Upper lobe of right lung (tissue), 1 donor: ENCODE measurements around the gene STX12. TPM values are rescaled to one million over a fixed set of nuclear protein-coding genes. Genes with fewer than 3 reads are reported as not detected.

ENCODE experiments used
- ATAC-seq: fragments of 200-7000 bp; cut with Tn5 transposase; one replicate; pipeline ENCODE4 v1.9.1; 2020; ENCODE audit warnings: mild to moderate bottlenecking, moderate library complexity
- DNase-seq: peaks from one replicate; pipeline ENCODE4 v3.0.0-alpha.2; 2020
- H3K27ac ChIP-seq: fragments of 200-600 bp; one replicate; pipeline ENCODE4 v1.8.0; 2022
- H3K27me3 ChIP-seq: fragments of 200-600 bp; one replicate; pipeline ENCODE4 v1.8.0; 2022; ENCODE audit warnings: mild to moderate bottlenecking
- H3K36me3 ChIP-seq: fragments of 200-600 bp; one replicate; pipeline ENCODE4 v1.8.0; 2022
- H3K4me1 ChIP-seq: fragments of 200-600 bp; one replicate; pipeline ENCODE4 v1.8.0; 2022
- H3K4me3 ChIP-seq: fragments of 200-600 bp; one replicate; pipeline ENCODE4 v1.8.0; 2022; ENCODE audit warnings: mild to moderate bottlenecking
- H3K9me3 ChIP-seq: fragments of 200-600 bp; one replicate; pipeline ENCODE4 v1.8.0; 2022
- intact Hi-C: fragments of 100-400 bp; cut with DNase I; formaldehyde crosslinking; loops from one replicate; pipeline ENCODE4 v1.11.0; 2022
- total RNA-seq: library from RNA; stranded (reverse); fragmentation: NEBNext Ultra II Directional; extraction: Animal tissue kit (Norgen Biotek cat#: 25700); gene quantifications from one replicate; pipeline ENCODE4 v1.2.1, GENCODE V29; 2021
- TF ChIP-seq, protein P1 (sequence below): fragments of 200-600 bp; IDR thresholded peaks from one replicate; pipeline ENCODE4 v1.8.0; 2022; ENCODE audit warnings: antibody characterized with exemption
- donor health status: DM: no; HTN: yes; CAD: no; lungs with severe emphysema.

Gene STX12
- total RNA-seq, 1 donor from 2014 or later: 95.6 TPM

DNA sequence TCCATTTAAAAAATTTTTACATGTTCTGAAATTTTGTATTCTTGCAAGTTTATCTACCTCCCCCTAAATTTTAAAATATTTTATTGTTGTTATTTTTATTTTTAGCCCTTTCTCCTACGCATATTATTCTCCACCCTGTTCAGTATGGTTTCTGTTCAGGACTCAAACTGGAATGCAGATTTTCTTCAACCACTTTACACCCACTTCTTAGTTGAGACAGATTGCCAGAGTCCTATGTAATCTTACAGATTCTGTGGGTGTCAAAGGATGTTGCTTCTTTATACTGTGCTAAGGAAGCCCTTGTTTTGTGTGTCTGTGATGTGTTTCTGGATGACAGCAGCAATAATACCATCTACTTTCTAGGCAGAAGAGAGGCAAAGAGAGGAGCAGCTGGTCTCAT, 36.9 kb downstream of the STX12 start:
- Histone ChIP-seq H3K4me1 (no peaks in the 10 kb centered on the region), H3K36me3 (peaks cover 74% of the 10 kb centered on the region), H3K4me3 (no peak overlapping the region), H3K9me3 (no peaks in the 10 kb centered on the region), H3K27me3 (no peaks in the 10 kb centered on the region), H3K27ac (no peak overlapping the region)
- intact Hi-C loops: no loop called here
- TF ChIP-seq, protein P1, sequence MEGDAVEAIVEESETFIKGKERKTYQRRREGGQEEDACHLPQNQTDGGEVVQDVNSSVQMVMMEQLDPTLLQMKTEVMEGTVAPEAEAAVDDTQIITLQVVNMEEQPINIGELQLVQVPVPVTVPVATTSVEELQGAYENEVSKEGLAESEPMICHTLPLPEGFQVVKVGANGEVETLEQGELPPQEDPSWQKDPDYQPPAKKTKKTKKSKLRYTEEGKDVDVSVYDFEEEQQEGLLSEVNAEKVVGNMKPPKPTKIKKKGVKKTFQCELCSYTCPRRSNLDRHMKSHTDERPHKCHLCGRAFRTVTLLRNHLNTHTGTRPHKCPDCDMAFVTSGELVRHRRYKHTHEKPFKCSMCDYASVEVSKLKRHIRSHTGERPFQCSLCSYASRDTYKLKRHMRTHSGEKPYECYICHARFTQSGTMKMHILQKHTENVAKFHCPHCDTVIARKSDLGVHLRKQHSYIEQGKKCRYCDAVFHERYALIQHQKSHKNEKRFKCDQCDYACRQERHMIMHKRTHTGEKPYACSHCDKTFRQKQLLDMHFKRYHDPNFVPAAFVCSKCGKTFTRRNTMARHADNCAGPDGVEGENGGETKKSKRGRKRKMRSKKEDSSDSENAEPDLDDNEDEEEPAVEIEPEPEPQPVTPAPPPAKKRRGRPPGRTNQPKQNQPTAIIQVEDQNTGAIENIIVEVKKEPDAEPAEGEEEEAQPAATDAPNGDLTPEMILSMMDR: no peak
- DNase-seq: no peak
- ATAC-seq: no peak

DNA sequence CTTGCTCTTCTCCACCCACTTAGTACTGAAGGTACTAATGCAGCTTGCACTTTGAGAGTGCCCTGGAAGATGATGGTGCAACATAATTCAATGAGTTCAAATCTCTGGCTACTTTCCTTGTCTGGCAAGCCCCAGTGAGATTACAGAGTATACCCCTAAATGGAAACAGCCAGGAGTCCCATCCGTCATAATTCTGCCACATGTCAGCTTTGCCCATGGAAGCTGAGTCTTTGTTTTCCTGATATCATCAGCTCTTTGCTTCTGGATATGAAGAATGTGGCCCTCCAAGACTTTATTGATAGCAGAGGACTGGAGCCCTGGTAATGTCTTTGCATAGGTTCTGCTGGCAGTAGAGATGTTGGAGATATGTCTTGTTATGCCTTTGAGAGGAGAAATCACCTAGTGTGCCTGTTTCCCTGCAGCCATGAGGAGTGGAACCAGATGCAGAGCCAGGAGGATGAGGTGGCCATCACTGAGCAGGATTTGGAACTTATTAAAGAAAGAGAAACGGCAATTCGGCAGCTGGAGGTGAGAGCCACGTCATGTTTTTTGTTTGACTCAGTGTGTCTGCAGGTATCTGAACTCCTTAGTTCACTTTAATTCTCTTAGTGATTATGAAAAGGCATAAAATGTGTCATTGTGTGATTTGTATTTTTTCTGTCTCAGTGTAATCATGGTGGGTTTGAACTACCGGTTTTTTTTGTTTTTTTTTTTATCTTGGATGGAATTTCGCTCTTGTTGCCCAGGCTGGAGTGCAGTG, 38.9 kb downstream of the STX12 start:
- TF ChIP-seq, protein P1: no peak
- Histone ChIP-seq H3K9me3 (no peaks in the 10 kb centered on the region), H3K27ac (no peak overlapping the region), H3K36me3 (peaks cover 69% of the 10 kb centered on the region), H3K27me3 (no peaks in the 10 kb centered on the region), H3K4me1 (no peaks in the 10 kb centered on the region), H3K4me3 (no peak overlapping the region)
- intact Hi-C loops: no loop called here
- no peak for DNase-seq
- no peak for ATAC-seq

DNA sequence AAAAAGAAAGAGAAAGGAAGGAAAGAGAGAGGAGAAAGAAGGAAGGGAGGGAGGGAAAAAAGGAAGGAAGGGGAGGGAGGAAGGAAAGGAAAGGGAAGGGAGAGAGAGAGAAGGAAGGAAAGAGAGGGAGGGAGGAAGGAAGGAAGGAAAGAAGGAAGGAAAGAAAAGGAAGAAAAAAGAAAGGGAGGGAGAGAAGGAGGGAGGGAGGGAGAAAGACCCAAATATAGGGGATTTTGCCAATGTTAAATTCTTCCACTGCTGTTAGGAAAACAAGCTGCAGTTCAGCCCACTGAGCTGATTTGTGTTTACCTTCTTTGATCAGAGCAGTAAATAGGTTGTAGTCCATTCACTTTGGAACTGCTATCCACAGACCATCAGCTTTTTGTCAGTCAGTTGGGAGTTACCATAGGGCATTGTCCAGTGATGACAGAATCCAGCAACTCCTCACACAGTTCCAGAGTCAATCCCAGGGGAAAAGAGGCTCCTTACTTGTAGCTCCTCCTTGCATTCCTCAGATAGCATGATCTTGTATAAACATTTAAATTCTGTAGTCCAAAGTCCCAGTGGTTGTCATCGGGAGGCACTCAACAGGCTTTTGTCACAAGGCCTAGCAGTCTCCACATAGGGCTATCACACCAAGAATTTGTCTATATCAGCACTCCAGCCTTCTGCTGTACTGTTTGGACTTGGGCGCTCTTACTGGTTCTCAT, 44.1 kb downstream of the STX12 start:
- Histone ChIP-seq H3K27me3 (no peaks in the 10 kb centered on the region), H3K4me3 (no peak overlapping the region), H3K9me3 (no peaks in the 10 kb centered on the region), H3K27ac (peak overlapping the region; percentile 11), H3K36me3 (peaks cover 88% of the 10 kb centered on the region), H3K4me1 (no peaks in the 10 kb centered on the region)
- intact Hi-C loops: no loop called here
- TF ChIP-seq, protein P1: no peak
- peak; percentile 79 for ATAC-seq
- no peak for DNase-seq

DNA sequence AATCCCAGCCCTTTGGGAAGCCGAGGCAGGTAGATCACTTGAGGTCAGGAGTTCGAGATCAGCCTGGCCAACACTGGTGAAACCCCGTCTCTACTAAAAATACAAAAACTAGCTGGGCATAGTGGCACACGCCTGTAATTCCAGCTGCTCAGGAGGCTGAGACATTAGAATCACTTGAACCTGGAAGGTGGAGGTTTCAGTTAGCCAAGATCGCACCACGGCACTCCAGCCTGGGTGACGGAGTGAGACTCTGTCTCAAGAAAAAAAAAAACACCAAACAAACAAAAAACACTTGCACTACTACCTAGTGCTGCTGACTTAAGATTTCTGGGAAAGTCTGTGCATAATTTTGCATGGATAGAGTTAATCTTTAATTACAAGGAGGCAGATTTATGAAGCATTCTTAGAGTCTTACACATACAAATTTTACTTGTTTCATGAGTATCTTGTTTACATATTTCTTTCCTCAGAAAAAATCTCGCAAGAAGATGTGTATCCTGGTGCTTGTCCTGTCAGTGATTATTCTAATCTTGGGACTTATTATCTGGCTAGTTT, 48.8 kb downstream of the STX12 start:
- Histone ChIP-seq H3K27ac (no peak overlapping the region), H3K9me3 (no peaks in the 10 kb centered on the region), H3K4me3 (no peak overlapping the region), H3K36me3 (peaks cover 79% of the 10 kb centered on the region), H3K4me1 (no peaks in the 10 kb centered on the region), H3K27me3 (no peaks in the 10 kb centered on the region)
- DNase-seq: no peak
- TF ChIP-seq, protein P1: no peak
- ATAC-seq: no peak
- intact Hi-C loops: no loop called here

DNA sequence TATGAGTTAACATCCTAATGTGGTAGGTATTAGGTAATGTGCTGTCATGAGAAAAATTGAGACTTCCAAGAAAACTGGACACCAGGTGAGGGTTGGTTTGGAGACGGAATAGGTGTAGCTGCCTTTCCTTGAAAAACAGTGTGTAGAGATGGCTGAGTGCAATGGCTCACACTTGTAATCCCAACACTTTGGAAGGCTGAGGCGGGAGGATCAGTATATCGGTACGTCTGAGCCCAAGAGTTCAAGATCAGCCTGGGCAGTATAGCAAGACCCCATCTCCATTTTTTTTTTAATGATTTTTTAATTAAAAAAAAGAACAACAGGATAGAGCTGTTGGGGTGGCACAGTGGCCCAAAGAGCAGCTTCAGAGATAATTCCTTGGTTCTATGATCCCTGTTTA, 50.8 kb downstream of the STX12 start:
- intact Hi-C loops: no loop called here
- TF ChIP-seq, protein P1: no peak
- ATAC-seq (no peak), DNase-seq (no peak)
- peaks cover 61% of the 10 kb centered on the region for H3K36me3 ChIP-seq
- H3K4me1 ChIP-seq: no peaks in the 10 kb centered on the region
- no peaks in the 10 kb centered on the region for H3K27me3 ChIP-seq
- no peaks in the 10 kb centered on the region for H3K9me3 ChIP-seq
- no peak overlapping the region for H3K27ac ChIP-seq
- H3K4me3 ChIP-seq: no peak overlapping the region
